Esophagus squamous epithelium (tissue), 4 donors: ENCODE results near the gene ZNF175.

Experiments used
- CTCF ChIP-seq, 6 experiments: fragments of 450-650 bp in 4 of 6; fragments of 200-600 bp in 2 of 6; sonication (generic) in 2 of 6; IDR thresholded peaks; one replicate each; pipeline ENCODE4 v1.5.1; 2016 to 2019; ENCODE audit warnings: antibody characterized with exemption in 6 of 6, mild to moderate bottlenecking in 4 of 6, moderate library complexity in 4 of 6
- POLR2A ChIP-seq, 4 donors: fragments of 450-650 bp; IDR thresholded peaks; one replicate each; pipeline ENCODE4 v1.6.1; 2017; ENCODE audit warnings: antibody characterized with exemption in 4 of 4, mild to moderate bottlenecking in 4 of 4, moderate library complexity in 3 of 4

- TF ChIP-seq CTCF (IDR thresholded peaks at IDR 0.05): no peak
- no peak for TF ChIP-seq POLR2A (IDR thresholded peaks at IDR 0.05)
Observed at GRCh38 chr19:51546107-51546649, 24.9 kb upstream of the ZNF175 start.
